Mucosa of descending colon (tissue), 3 donors: ENCODE data around the gene FOXP2. TPM values are rescaled to one million over a fixed set of nuclear protein-coding genes. Genes with fewer than 3 reads are reported as not detected.

Experiments
- ATAC-seq: fragments of 200-7000 bp; cut with Tn5 transposase; one replicate; pipeline ENCODE4 v1.9.1; 2020; ENCODE audit warnings: mild to moderate bottlenecking, moderate library complexity
- DNase-seq, 3 donors: peaks; one replicate each; pipeline ENCODE4 v3.0.0-alpha.2; 2020
- H3K36me3 ChIP-seq: fragments of 200-600 bp; one replicate; pipeline ENCODE4 v1.8.0; 2021; ENCODE audit warnings: low read depth, mild to moderate bottlenecking
- H3K4me1 ChIP-seq: fragments of 200-600 bp; one replicate; pipeline ENCODE4 v1.8.0; 2021; ENCODE audit warnings: low read depth, mild to moderate bottlenecking
- H3K4me3 ChIP-seq: fragments of 200-600 bp; one replicate; pipeline ENCODE4 v1.8.0; 2021; ENCODE audit warnings: mild to moderate bottlenecking
- H3K9me3 ChIP-seq: fragments of 200-600 bp; one replicate; pipeline ENCODE4 v1.8.0; 2021; ENCODE audit warnings: mild to moderate bottlenecking
- intact Hi-C, 2 donors: fragments of 100-400 bp; cut with DNase I in 1 of 2; cut with micrococcal nuclease in 1 of 2; formaldehyde crosslinking; loops; one replicate each; pipeline versions ENCODE4 v1.11.0 to v1.11.1; 2022; cut with DNase I, micrococcal nuclease
- total RNA-seq, 3 donors: library from RNA; stranded (reverse); fragmentation: NEBNext Ultra II Directional in 2 of 3; extraction: Animal tissue kit (Norgen Biotek cat#: 25700) in 2 of 3; gene quantifications; one replicate each; pipeline versions ENCODE4 v1.2.1 to v1.2.4, GENCODE V29; 2021 to 2023
- TF ChIP-seq, protein P1 (sequence below): fragments of 200-600 bp; IDR thresholded peaks from one replicate; pipeline ENCODE4 v1.8.0; 2022; ENCODE audit warnings: antibody characterized with exemption, mild to moderate bottlenecking
- donor health status: DM: no; HTN: no; CAD: no; lungs with moderate emphysema.
- donor health status: DM: no; HTN: no; CAD: no.
- donor health status: DM: no; HTN: yes; CAD: no.

Gene FOXP2
- total RNA-seq, 3 donors from 2014 or later, result 14.9 to 88.0 (median 17.2) TPM

DNA sequence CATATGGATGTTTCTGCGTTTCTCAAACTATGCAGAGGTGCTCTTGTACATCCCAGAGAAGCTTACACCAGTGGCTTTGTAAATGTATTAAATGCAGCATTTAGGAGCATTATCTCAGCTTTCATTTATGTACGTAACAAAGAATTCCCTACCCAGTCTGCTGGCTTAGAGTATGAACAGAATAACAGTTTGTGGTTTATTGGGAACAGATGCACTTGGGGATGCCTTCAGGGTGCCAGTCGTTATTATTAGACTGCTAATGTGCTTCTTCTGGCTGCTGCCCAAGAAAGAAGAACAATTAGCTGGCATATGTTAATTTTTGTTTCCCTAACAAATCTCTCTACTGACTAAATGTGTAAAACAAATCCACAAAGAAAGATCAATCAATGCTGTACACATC lies 241.9 kb downstream of the FOXP2 start:
- H3K4me1 ChIP-seq, result no peaks in the 10 kb centered on the region
- H3K36me3 ChIP-seq, result no peaks in the 10 kb centered on the region
- TF ChIP-seq, protein P1, sequence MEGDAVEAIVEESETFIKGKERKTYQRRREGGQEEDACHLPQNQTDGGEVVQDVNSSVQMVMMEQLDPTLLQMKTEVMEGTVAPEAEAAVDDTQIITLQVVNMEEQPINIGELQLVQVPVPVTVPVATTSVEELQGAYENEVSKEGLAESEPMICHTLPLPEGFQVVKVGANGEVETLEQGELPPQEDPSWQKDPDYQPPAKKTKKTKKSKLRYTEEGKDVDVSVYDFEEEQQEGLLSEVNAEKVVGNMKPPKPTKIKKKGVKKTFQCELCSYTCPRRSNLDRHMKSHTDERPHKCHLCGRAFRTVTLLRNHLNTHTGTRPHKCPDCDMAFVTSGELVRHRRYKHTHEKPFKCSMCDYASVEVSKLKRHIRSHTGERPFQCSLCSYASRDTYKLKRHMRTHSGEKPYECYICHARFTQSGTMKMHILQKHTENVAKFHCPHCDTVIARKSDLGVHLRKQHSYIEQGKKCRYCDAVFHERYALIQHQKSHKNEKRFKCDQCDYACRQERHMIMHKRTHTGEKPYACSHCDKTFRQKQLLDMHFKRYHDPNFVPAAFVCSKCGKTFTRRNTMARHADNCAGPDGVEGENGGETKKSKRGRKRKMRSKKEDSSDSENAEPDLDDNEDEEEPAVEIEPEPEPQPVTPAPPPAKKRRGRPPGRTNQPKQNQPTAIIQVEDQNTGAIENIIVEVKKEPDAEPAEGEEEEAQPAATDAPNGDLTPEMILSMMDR, result no peak

DNA sequence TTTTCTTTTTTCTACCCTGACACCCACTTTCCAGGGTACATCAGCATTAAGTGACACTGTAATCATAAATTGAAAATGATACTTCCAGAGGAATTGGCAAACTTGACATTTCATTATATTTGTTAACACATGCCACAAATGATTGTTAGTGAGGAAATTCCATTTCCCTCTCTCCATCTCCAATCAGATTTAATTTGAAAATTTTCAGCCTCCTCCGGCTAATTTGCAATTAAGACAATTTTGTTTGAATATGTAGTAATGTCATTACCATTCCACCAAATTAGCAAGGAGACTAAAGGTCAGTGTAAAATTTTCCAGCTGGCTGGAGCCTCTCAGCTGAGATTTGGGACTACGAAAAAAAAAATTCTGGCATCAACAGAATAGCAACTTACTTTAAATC lies 242.7 kb downstream of the FOXP2 start:
- Histone ChIP-seq H3K4me3 (no peak overlapping the region), H3K4me1 (no peaks in the 10 kb centered on the region), H3K9me3 (no peaks in the 10 kb centered on the region), H3K36me3 (no peaks in the 10 kb centered on the region)
- DNase-seq (no peak), ATAC-seq (no peak)
- TF ChIP-seq, protein P1, result no peak
- intact Hi-C loops, result no loop called here

More for the DNA sequence above, 241.9 kb downstream of the FOXP2 start:
- H3K4me3 ChIP-seq, result no peak overlapping the region
- DNase-seq, result no peak
- intact Hi-C loops, result no loop called here
- H3K9me3 ChIP-seq, result no peaks in the 10 kb centered on the region
- no peak for ATAC-seq

DNA sequence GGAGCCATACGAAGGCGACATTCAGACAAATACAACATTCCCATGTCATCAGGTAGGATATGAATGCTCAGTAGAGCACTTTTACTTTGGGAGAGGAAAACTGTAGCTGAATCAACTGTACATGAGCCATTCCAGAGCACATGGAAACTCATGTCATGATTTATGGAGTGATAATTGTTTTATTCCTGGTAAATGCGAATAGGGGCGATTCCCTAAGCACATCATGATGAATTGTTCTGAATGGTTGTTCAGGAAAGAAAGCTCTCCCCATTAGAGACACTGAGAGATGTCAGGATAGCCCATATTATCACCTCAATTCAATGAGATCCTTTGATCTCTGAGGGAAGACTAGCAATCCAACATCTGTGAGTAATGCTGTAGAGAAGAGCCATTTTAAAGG lies 243.6 kb downstream of the FOXP2 start:
- no peak for ATAC-seq
- intact Hi-C loops, result no loop called here
- no peaks in the 10 kb centered on the region for H3K4me1 ChIP-seq

DNA sequence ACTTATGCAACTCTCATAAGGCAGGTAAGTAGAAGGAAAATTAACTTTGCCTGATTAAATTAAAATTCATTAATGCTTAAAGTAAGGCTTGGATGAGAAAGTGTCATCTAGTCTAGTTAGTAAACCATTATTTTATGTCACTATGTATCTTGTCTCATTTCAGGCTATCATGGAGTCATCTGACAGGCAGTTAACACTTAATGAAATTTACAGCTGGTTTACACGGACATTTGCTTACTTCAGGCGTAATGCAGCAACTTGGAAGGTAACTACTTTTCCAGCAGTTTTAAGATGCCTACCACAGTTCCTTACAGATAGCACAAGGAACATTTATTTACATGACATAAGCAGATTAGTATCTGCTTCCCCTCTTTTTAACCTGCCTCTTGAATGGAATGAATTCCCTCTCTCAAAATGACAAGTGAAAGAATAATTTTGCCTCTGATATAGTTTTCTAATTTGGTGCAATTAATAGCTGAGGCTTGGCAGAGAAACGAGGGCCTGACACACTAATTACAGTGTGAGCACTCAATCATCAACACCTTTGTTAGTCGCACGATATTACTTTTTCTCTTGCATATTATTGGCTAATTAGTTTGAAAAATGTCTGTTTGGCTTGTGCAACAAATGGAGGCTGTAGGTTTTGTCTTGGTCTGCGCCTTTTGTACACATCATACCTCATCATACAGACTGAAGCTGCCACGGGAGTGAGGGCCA lies 245.0 kb downstream of the FOXP2 start:
- intact Hi-C loops, result loop anchor here in 1 of 2 donors (10.0 kb wide), 1 partner anchor 575 kb away; no protein-coding TSS in a partner anchor
- no peak for DNase-seq
- TF ChIP-seq, protein P1, result no peak
- Histone ChIP-seq H3K36me3 (no peaks in the 10 kb centered on the region), H3K4me3 (no peak overlapping the region), H3K4me1 (no peaks in the 10 kb centered on the region), H3K9me3 (no peaks in the 10 kb centered on the region)
- ATAC-seq, result no peak

More for the DNA sequence above, 243.6 kb downstream of the FOXP2 start:
- DNase-seq, result no peak
- no peaks in the 10 kb centered on the region for H3K36me3 ChIP-seq
- H3K4me3 ChIP-seq, result no peak overlapping the region
- H3K9me3 ChIP-seq, result no peaks in the 10 kb centered on the region
- TF ChIP-seq, protein P1, result no peak

DNA sequence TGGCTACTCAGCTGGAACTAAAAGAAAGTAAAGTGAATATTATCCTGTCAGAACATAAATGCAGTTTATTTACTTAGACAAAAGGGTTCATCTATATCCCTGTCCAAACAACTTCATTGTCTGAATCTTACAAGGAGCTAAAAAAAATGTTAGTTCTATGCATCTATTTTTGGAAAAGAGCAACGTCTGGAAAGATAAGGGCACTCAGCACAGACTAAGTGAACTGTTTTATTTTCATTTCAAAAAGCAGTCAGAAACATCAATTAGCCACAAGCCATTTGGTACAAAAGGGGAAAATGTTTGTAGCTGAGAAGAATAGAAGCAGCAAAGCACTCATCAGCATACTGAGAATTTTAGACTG lies 245.5 kb downstream of the FOXP2 start:
- TF ChIP-seq, protein P1, result no peak

More for the DNA sequence above, 245.5 kb downstream of the FOXP2 start:
- Histone ChIP-seq H3K36me3 (no peaks in the 10 kb centered on the region), H3K4me1 (no peaks in the 10 kb centered on the region), H3K4me3 (no peak overlapping the region), H3K9me3 (no peaks in the 10 kb centered on the region)
- intact Hi-C loops, result loop anchor here in 1 of 2 donors (10.0 kb wide), 1 partner anchor 575 kb away; no protein-coding TSS in a partner anchor
- no peak for DNase-seq
- ATAC-seq, result no peak
